Measurements from ENCODE around the gene CACNB4.
A peak's percentile ranks its signal among the peaks of the same experiment; 100 is the strongest.
"Not testable (repeated sequence)": the region's sequence is repeated elsewhere in the genome, so short reads cannot be mapped to it uniquely, and the experiment has no call there.

Gene CACNB4

DNA sequence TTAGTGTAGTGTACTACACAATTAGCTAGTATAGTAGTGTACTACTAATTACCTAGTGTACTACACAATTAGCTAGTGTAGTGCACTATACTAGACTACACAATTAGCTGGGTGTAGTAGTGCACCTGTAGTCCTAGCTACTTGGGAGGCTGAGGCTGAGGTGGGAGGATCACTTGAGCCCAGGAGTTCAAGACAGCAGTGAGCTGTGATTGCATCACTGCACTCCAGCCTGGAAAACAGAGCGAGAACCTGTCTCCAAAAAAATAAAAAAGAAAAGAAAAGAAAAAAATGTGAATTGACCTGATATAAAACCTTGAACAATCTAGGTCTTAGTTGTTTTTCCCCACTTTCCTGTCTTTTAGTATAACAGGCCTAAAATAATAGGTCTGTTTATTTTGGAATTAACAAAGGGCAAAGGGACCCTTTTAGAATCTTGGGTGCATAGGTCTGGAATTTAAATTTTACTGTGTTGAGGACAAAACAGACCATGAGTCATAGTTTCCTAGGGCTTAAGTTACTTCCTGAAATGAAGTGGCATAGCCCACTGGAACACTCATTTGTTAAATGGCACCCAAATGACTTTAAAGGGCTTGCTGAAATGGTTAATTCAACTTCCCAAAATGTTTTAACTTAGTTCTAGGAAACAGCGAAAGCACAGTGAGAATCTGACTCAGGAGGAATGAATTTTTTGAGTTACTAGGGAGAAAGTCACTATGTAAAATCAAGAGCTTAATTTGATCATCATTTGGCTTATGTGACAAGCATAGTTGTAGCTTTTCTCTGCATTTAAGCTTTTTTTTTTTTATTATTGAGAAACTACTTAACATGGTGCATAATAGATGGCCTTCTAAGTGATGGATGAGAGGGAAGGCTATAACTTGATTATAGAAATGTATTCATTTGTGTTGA lies 219.9 kb downstream of the CACNB4 start:
- Histone ChIP-seq H3K9me3 (ENCODE audit: control insufficient read depth in 2 of 2, low read length in 2 of 2) (no peaks in the 10 kb centered on the region), H3K36me3 (ENCODE audit: control insufficient read depth in 2 of 2, insufficient read depth in 2 of 2, low read length in 2 of 2) (no peaks in the 10 kb centered on the region), H3K9ac (ENCODE audit: low read length in 2 of 2) (no peak overlapping the region), H3K4me3 (ENCODE audit: low read length in 2 of 2) (no peak overlapping the region), H3K27ac (ENCODE audit: low read length) (no peak overlapping the region), H3K4me1 (ENCODE audit: control insufficient read depth, insufficient read depth, low read length) (no peaks in the 10 kb centered on the region), H3K27me3 (ENCODE audit: control insufficient read depth in 1 of 2, insufficient read depth in 2 of 2, low read length in 2 of 2) (no peaks in the 10 kb centered on the region)

DNA sequence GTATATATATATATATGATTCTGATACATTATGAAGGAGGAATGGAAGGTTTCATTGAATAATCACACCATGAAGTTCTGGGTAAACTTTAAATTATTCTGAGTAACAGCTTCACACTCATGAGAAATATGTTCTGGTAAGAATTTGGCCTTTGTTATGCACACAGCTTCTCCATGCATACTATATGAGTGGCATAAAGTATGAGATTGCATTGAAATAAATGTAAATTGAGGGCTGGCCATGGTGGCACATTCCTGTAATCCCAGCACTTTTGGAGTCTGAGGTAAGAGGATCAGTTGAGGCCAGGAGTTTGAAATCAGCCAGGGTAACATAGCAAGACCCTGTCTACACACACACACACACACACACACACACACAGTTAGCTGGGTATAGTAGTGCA lies 220.6 kb downstream of the CACNB4 start:
- Histone ChIP-seq H3K9me3 (ENCODE audit: control insufficient read depth in 2 of 2, low read length in 2 of 2) (no peaks in the 10 kb centered on the region), H3K36me3 (ENCODE audit: control insufficient read depth in 2 of 2, insufficient read depth in 2 of 2, low read length in 2 of 2) (no peaks in the 10 kb centered on the region), H3K9ac (ENCODE audit: low read length in 2 of 2) (no peak overlapping the region), H3K27ac (ENCODE audit: low read length) (no peak overlapping the region), H3K4me1 (ENCODE audit: control insufficient read depth, insufficient read depth, low read length) (no peaks in the 10 kb centered on the region), H3K27me3 (ENCODE audit: control insufficient read depth in 1 of 2, insufficient read depth in 2 of 2, low read length in 2 of 2) (no peaks in the 10 kb centered on the region), H3K4me3 (ENCODE audit: low read length in 2 of 2) (no peak overlapping the region)

DNA sequence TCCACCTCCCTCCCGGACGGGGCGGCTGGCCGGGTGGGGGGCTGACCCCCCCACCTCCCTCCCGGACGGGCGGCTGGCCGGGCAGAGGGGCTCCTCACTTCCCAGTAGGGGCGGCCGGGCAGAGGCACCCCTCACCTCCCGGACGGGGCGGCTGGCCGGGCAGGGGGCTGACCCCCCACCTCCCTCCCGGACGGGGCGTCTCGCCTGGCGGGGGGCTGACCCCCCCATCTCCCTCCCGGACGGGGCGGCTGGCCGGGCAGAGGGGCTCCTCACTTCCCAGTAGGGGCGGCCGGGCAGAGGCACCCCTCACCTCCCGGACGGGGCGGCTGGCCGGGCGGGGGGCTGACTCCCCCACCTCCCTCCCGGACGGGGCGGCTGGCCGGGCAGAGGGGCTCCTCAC lies 223.2 kb downstream of the CACNB4 start:
- not testable (repeated sequence) for H3K9me3 ChIP-seq (ENCODE audit: control insufficient read depth in 2 of 2, low read length in 2 of 2); H3K4me1 ChIP-seq (ENCODE audit: control insufficient read depth, insufficient read depth, low read length); H3K4me3 ChIP-seq (ENCODE audit: low read length in 2 of 2); H3K36me3 ChIP-seq (ENCODE audit: control insufficient read depth in 2 of 2, insufficient read depth in 2 of 2, low read length in 2 of 2); H3K9ac ChIP-seq (ENCODE audit: low read length in 2 of 2); H3K27ac ChIP-seq (ENCODE audit: low read length); H3K27me3 ChIP-seq (ENCODE audit: control insufficient read depth in 1 of 2, insufficient read depth in 2 of 2, low read length in 2 of 2)

DNA sequence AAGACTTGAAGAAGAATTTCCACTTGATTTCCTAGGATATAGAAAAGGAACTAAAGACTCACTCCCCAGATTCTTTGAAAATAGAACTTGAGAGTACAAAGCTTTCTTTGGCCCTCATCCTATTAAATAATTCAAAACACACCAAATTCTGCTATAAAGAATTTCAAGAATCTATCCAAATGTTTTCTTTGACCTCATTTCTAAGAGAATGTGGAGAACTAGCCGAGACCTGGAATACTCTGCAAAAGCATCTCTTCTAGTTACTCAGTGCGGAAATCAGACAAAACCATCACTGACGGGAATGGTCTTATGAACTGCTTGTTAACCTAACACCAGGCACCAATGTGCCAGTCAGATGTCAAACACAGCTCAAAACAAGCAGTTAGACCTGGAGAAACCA lies 226.4 kb downstream of the CACNB4 start:
- Histone ChIP-seq H3K27ac (ENCODE audit: low read length) (no peak overlapping the region), H3K9ac (ENCODE audit: low read length in 2 of 2) (no peak overlapping the region), H3K4me1 (ENCODE audit: control insufficient read depth, insufficient read depth, low read length) (no peaks in the 10 kb centered on the region), H3K4me3 (ENCODE audit: low read length in 2 of 2) (no peak overlapping the region), H3K9me3 (ENCODE audit: control insufficient read depth in 2 of 2, low read length in 2 of 2) (no peaks in the 10 kb centered on the region), H3K27me3 (ENCODE audit: control insufficient read depth in 1 of 2, insufficient read depth in 2 of 2, low read length in 2 of 2) (no peaks in the 10 kb centered on the region), H3K36me3 (ENCODE audit: control insufficient read depth in 2 of 2, insufficient read depth in 2 of 2, low read length in 2 of 2) (no peaks in the 10 kb centered on the region)

DNA sequence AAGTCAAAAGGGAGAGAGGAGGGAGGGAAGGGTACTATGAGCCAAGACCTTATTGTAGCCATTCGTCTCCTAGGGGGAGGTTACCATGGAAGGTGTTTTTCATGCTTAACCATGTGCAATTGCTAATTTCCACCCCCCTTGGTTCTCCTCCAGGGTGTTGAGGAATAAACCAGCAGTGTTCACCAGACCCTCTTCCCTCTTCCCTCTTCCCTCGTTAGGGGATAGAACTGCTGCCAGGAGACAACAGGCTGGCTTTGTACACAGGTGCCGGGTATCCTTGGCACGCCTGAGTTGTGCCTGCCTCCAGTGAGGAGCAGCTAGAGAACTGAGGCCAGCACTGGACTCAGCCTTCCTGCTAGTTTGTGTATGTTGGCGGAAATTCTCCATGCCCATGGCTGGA lies 229.6 kb downstream of the CACNB4 start:
- Histone ChIP-seq H3K27ac (ENCODE audit: low read length) (no peak overlapping the region), H3K4me3 (ENCODE audit: low read length in 2 of 2) (no peak overlapping the region), H3K36me3 (ENCODE audit: control insufficient read depth in 2 of 2, insufficient read depth in 2 of 2, low read length in 2 of 2) (no peaks in the 10 kb centered on the region), H3K4me1 (ENCODE audit: control insufficient read depth, insufficient read depth, low read length) (no peaks in the 10 kb centered on the region), H3K9ac (ENCODE audit: low read length in 2 of 2) (no peak overlapping the region), H3K9me3 (ENCODE audit: control insufficient read depth in 2 of 2, low read length in 2 of 2) (no peaks in the 10 kb centered on the region), H3K27me3 (ENCODE audit: control insufficient read depth in 1 of 2, insufficient read depth in 2 of 2, low read length in 2 of 2) (no peaks in the 10 kb centered on the region)

DNA sequence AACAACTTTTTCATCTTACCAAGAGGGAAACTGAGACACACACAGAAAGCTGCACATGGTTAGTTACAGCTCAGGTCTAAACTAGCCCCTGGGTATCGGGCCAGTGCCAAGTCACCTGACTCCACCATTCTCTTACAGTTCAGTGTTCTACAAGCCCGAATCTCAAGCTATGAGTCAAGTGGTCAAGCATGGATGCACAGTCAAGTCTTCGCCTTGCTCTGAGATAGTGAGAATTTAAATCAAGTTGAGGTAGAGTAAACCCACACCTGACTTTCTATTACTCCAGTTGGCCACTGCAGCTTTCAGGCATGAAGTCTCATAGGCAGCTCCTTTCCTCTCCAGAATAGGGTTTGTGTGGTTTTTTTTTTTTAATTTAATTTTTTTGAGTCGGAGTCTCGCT lies 236.1 kb downstream of the CACNB4 start:
- Histone ChIP-seq H3K27ac (ENCODE audit: low read length) (no peak overlapping the region), H3K9me3 (ENCODE audit: control insufficient read depth in 2 of 2, low read length in 2 of 2) (no peaks in the 10 kb centered on the region), H3K27me3 (ENCODE audit: control insufficient read depth in 1 of 2, insufficient read depth in 2 of 2, low read length in 2 of 2) (no peaks in the 10 kb centered on the region), H3K4me1 (ENCODE audit: control insufficient read depth, insufficient read depth, low read length) (peaks cover 7% of the 10 kb centered on the region), H3K9ac (ENCODE audit: low read length in 2 of 2) (no peak overlapping the region), H3K4me3 (ENCODE audit: low read length in 2 of 2) (no peak overlapping the region), H3K36me3 (ENCODE audit: control insufficient read depth in 2 of 2, insufficient read depth in 2 of 2, low read length in 2 of 2) (no peaks in the 10 kb centered on the region)

DNA sequence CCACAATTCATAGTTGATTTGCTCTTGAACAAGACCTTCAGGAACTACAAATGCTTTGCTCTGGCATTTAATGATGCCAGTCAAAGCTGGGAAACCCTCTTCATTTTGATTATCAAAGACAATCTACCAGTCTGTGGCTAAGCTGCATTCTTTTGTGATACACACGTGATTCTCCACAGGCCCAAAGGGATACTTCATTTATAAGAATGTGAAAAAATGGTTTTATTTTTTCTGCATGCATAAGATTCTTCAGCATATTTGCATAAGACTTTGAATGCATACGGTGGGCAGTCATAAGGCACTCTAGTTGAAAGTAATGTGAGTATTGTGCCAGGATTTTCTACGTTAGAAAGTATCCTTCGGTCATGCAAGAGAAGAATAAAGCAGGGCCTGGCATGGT lies 237.7 kb downstream of the CACNB4 start:
- Histone ChIP-seq H3K27ac (ENCODE audit: low read length) (no peak overlapping the region), H3K9ac (ENCODE audit: low read length in 2 of 2) (no peak overlapping the region), H3K27me3 (ENCODE audit: control insufficient read depth in 1 of 2, insufficient read depth in 2 of 2, low read length in 2 of 2) (no peaks in the 10 kb centered on the region), H3K9me3 (ENCODE audit: control insufficient read depth in 2 of 2, low read length in 2 of 2) (no peaks in the 10 kb centered on the region), H3K36me3 (ENCODE audit: control insufficient read depth in 2 of 2, insufficient read depth in 2 of 2, low read length in 2 of 2) (no peaks in the 10 kb centered on the region), H3K4me1 (ENCODE audit: control insufficient read depth, insufficient read depth, low read length) (peaks cover 7% of the 10 kb centered on the region), H3K4me3 (ENCODE audit: low read length in 2 of 2) (no peak overlapping the region)

DNA sequence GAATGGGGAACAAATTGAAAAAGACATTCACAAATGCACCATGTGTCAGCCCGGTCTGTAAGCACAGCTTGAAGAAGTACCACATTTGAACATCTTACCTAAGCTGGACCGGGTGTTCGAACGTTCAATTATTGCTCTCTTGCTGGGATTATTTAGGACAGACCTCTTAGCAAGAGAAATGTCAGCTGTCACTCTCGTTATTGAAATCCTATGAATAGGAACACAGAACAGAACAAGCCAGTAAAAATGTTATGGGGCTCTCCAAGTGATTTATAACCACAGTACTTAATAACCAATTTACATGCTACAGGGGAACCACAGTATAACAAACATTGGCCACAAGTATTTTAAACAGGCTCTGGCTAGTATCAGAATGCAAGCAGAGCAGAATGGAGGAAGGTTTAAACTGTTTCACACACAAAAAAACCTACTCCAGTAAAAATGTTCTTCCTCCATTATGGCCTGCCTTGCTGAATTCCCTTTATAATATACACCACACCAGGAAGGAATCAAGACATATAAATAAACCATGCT lies 238.2 kb downstream of the CACNB4 start:
- no peaks in the 10 kb centered on the region for H3K27me3 ChIP-seq (ENCODE audit: control insufficient read depth in 1 of 2, insufficient read depth in 2 of 2, low read length in 2 of 2)
- no peak overlapping the region for H3K9ac ChIP-seq (ENCODE audit: low read length in 2 of 2)
- peaks cover 7% of the 10 kb centered on the region for H3K4me1 ChIP-seq (ENCODE audit: control insufficient read depth, insufficient read depth, low read length)
- no peaks in the 10 kb centered on the region for H3K9me3 ChIP-seq (ENCODE audit: control insufficient read depth in 2 of 2, low read length in 2 of 2)
- no peak overlapping the region for H3K27ac ChIP-seq (ENCODE audit: low read length)
- no peaks in the 10 kb centered on the region for H3K36me3 ChIP-seq (ENCODE audit: control insufficient read depth in 2 of 2, insufficient read depth in 2 of 2, low read length in 2 of 2)
- H3K4me3 ChIP-seq (ENCODE audit: low read length in 2 of 2), result peak overlapping the region in 1 of 2 donors; percentile 1

DNA sequence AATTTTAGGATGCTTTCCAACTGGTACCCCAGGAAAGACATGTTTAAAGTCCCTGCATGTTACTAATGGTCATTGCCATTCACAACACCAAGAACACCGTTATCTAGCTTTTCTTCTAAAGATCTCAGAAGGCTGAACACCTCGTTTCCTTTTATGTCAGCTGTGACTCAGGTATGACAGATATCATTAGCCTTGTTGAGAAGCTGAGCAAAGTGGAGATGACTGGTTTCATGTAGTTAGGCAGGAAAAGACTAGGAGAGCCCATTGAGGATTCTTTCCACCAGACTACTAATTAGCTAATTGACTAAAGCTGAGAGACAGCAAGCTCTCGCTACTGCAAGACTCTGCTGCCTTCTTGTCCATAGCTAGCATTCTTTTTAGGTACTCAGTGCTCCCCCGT lies 238.6 kb downstream of the CACNB4 start:
- H3K4me3 ChIP-seq (ENCODE audit: low read length in 2 of 2), result peak overlapping the region in 1 of 2 donors; percentile 9
- no peaks in the 10 kb centered on the region for H3K36me3 ChIP-seq (ENCODE audit: control insufficient read depth in 2 of 2, insufficient read depth in 2 of 2, low read length in 2 of 2)
- no peaks in the 10 kb centered on the region for H3K9me3 ChIP-seq (ENCODE audit: control insufficient read depth in 2 of 2, low read length in 2 of 2)
- H3K27ac ChIP-seq (ENCODE audit: low read length), result no peak overlapping the region
- H3K27me3 ChIP-seq (ENCODE audit: control insufficient read depth in 1 of 2, insufficient read depth in 2 of 2, low read length in 2 of 2), result no peaks in the 10 kb centered on the region
- H3K4me1 ChIP-seq (ENCODE audit: control insufficient read depth, insufficient read depth, low read length), result peaks cover 7% of the 10 kb centered on the region
- H3K9ac ChIP-seq (ENCODE audit: low read length in 2 of 2), result no peak overlapping the region

DNA sequence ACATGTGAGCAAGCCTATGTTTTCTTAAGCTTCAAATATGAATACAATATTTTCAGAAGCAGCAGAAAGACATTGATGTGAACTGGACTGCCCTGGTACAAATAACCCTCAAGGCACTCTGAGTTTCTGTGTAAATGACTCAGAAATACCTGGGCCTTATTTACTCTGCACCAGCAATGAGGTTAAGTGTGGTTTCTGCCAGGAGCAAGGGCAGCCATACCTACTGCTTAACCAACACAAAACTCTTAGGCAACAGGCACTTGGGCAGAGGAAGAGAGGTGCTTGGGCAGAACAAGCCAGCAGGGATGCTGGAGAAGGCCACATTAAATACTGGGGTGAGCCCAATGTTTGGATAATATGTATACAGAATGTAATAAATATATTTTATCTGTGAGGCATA lies 241.2 kb downstream of the CACNB4 start:
- Histone ChIP-seq H3K9ac (ENCODE audit: low read length in 2 of 2) (no peak overlapping the region), H3K36me3 (ENCODE audit: control insufficient read depth in 2 of 2, insufficient read depth in 2 of 2, low read length in 2 of 2) (no peaks in the 10 kb centered on the region), H3K9me3 (ENCODE audit: control insufficient read depth in 2 of 2, low read length in 2 of 2) (no peaks in the 10 kb centered on the region), H3K27me3 (ENCODE audit: control insufficient read depth in 1 of 2, insufficient read depth in 2 of 2, low read length in 2 of 2) (no peaks in the 10 kb centered on the region), H3K27ac (ENCODE audit: low read length) (no peak overlapping the region), H3K4me1 (ENCODE audit: control insufficient read depth, insufficient read depth, low read length) (peaks cover 7% of the 10 kb centered on the region), H3K4me3 (ENCODE audit: low read length in 2 of 2) (no peak overlapping the region)

DNA sequence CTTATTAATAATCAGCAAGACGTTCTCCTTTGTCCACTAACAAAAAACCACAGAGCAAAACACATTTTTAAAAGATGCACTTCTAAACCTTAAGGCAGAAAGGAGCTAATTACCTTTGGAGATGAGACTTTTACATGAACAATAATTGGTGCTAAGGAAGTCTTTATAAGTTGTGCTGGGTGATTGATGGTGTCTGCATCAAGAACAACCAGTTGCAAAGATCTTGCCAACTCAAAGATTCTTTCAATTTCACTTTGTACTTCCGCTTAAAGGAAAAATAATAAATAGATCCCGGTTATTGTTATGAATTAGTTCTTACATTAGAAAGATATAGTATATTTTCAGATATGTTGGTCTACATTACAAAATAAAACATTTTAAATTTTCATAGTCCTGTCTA lies 243.7 kb downstream of the CACNB4 start:
- no peak overlapping the region for H3K27ac ChIP-seq (ENCODE audit: low read length)
- H3K4me3 ChIP-seq (ENCODE audit: low read length in 2 of 2), result no peak overlapping the region
- no peaks in the 10 kb centered on the region for H3K9me3 ChIP-seq (ENCODE audit: control insufficient read depth in 2 of 2, low read length in 2 of 2)
- no peaks in the 10 kb centered on the region for H3K27me3 ChIP-seq (ENCODE audit: control insufficient read depth in 1 of 2, insufficient read depth in 2 of 2, low read length in 2 of 2)
- H3K36me3 ChIP-seq (ENCODE audit: control insufficient read depth in 2 of 2, insufficient read depth in 2 of 2, low read length in 2 of 2), result no peaks in the 10 kb centered on the region
- H3K4me1 ChIP-seq (ENCODE audit: control insufficient read depth, insufficient read depth, low read length), result no peaks in the 10 kb centered on the region
- no peak overlapping the region for H3K9ac ChIP-seq (ENCODE audit: low read length in 2 of 2)
